ENCODE data around the gene METTL24.
"Not testable (repeated sequence)": the region's sequence is repeated elsewhere in the genome, so short reads cannot be mapped to it uniquely, and the experiment has no call there.

GRCh38 chr6:110236007-110236406, 122.1 kb downstream of the METTL24 start:
- TF ChIP-seq POLR2A, CTCF, EP300 (IDR thresholded peaks at IDR 0.05): not testable (repeated sequence)

All from ovary (tissue), 3 donors.